NCI-H774 (cell line): Measurements from ENCODE around the gene ABCC4.
A peak's percentile ranks its signal among the peaks of the same experiment; 100 is the strongest.

ENCODE experiments used
- DNase-seq: peaks from one replicate; lab custom pipeline; 2025; lab: John Stamatoyannopoulos, UW

ABCC4 gene

DNA sequence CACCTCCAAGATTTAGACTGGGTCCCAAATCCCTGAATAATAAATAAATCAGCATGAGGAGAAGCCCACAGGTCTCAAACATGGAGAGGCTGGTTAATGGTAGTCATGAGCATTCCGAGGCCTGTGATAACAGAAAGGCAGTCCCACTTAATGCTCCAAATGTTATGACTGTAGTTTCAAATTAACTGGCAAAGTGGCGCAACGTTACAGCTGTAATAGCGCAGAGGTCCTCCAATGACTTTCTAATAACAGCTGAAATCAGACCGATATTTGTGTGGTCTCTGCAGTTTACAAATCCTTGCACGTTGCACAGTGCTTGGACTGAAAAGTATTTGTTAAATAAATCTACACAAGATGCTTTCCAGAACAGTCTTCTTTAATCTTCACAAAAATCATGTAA lies 141.8 kb downstream of the ABCC4 start:
- no peak for DNase-seq

- no peak for DNase-seq
These were observed 145.0 kb downstream of the ABCC4 start for GRCh38 chr13:95156208-95156607.

DNA sequence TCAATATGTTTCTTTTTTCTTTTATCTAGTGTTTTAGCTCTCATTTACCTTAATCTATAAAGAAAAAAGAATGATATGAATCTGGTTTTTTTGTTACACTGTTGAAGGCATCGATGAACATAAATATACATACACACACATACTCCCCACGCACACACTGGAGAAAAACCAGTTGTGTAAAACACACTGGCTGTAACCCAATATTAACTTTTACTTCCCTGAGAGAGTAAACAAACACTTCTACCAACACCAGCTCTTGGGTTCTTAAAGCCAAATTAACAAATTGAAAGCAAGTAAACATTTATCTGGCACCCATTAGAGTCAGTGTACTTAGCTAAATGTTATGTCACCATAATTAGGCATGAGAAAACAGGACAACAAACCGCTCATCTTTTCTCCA lies 145.7 kb downstream of the ABCC4 start:
- DNase-seq, result peak; percentile 48

DNA sequence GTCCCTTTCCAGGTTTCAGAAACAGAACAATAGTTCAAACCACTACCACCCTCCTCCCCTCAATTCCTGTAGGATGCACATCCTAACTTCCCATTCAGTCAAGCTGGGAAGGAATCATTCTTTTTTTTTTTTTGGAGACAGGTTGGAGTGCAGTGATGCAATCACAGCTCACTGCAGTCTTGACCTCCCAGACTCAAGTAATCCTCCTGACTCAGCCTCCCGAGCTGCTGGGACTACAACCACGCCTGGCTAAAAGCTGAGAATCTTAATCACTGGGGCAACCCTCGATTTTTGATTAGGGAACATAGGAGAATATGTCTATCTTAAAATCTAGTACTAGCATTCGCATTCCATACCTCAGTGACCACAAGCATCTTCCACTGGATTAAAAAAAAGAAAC lies 146.2 kb downstream of the ABCC4 start:
- DNase-seq, result no peak

GRCh38 chr13:95154413-95154886 lies 146.8 kb downstream of the ABCC4 start:
- DNase-seq, result peak; percentile 67

GRCh38 chr13:95153647-95154412 lies 147.4 kb downstream of the ABCC4 start:
- peak; percentile 69 for DNase-seq

DNA sequence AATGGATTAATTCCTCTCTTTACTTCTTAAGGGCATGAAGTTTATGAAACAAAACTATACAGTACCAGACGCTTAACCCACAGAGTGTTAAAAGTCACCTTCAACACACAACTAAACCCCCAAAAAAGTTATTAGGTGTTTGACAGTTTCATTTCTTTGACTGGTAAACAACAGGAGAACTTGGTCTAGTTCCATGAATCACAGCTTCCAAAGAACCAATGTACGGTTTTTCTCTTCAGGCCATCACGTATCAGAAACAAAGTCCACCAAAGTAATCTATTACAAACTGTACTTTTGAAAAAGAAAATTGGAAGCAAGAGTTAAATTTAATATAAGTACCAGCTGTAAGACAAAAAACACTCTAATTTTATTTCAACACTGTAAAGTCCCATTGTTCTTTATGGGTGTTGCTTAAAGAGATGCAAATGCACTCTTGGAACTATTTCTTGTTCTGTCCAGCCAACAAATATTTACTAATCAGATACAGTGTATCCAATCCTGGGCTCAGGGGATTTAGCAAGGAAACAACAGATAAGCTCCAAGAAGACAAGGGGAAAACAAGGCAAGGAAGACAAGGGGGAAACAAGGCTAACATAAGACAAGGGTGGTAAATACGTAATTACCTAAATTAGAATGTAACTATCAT lies 149.2 kb downstream of the ABCC4 start:
- no peak for DNase-seq

DNA sequence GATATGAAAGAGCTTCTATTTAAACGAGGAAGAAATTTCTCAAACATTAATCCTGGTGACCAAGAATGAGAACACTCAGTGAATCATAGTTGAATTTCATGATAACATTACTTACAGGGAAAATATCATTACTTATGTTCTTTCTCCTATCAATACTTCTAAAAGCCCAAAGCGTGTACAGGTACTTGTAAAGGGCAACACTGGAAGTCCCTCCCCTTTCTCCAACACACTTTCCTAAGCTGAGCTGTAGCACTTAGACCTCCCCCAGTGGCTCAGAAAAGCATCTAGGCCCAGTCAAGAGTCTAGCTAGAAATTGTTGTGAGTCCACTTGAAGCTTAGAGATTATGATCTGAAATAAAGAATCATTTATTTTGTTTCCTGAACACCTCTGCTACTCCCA lies 150.7 kb downstream of the ABCC4 start:
- DNase-seq, result no peak

GRCh38 chr13:95146486-95146885 lies 154.8 kb downstream of the ABCC4 start:
- no peak for DNase-seq

DNA sequence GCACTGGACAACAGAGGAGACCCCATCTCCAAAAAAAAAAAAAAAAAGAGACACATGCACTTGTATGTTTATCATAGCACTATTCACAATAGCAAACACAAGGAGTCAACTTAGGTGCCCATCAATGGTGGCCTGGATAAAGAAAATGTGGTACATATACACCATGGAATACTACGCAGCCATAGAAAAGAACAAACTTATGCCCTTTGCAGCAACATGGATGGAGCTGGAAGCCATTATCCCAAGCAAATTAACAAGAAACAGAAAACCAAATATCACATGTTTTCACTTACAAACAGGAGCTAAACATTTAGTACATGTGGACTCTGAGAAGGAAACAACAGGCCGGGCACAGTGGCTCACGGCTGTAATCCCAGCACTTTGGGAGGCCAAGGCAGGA lies 155.7 kb downstream of the ABCC4 start:
- DNase-seq, result no peak

GRCh38 chr13:95140502-95140901 lies 160.7 kb downstream of the ABCC4 start:
- no peak for DNase-seq

- no peak for DNase-seq
These were observed 162.2 kb downstream of the ABCC4 start for GRCh38 chr13:95138876-95139585.

DNA sequence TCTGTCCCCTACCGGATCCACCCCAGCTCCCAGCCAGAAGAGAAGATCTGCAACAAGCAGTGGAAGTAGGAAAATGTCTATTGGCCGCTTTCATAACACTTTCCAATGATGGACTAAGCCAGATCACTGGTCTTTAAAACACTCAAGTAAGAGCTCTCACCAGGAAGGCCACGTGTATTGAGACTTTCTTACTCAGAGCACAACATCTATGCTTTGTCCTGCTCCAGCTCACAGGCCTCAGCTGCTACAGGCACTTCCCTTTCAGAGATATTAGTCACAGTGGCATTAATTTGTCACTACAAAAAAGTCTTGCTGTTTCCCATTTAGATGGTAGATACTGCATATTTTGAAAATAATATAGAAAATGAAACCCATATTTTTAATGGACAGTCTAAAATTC lies 164.2 kb downstream of the ABCC4 start:
- no peak for DNase-seq

GRCh38 chr13:95136638-95137037 lies 164.6 kb downstream of the ABCC4 start:
- DNase-seq, result no peak

- no peak for DNase-seq
These were observed 167.8 kb downstream of the ABCC4 start for GRCh38 chr13:95133498-95133897.

DNA sequence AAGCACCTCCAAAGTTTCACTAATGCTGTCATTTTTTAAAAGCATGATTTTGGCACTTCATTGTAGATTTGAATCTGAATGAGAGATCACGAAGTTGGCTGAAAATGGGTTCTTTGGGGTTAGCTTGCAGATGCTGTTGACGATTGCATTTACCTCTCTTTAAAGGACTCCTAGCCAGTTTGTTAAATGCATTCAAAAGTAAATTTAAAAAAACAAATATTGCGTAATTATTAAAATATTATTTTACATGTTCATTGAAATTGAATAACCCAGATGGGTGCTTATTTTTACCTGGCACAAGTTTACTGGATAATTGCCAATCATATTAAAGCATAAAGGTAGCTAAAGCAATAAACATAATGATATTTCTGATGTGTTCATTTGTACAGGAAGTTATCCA lies 172.2 kb downstream of the ABCC4 start:
- DNase-seq, result no peak

- DNase-seq, result peak; percentile 91
These were observed 173.1 kb downstream of the ABCC4 start for GRCh38 chr13:95128045-95128643.

DNA sequence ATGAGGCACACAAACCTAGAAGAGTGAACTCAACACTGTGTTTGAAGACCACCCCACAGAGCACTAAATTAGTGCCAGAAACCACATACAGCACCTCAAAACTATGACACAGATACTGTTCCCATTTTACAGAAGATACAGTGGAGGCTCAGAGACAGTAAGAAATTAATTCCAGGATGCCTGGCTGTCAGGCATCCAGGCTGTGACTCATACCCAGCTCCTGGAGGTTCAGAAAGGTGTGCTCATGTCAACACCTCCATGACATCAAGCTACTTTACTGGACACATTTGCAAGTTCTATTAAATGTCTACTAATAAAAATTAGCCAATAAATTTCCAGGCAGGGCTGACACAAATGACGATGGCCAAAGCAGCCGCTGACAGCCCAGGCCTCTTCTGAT lies 176.3 kb downstream of the ABCC4 start:
- DNase-seq, result no peak

GRCh38 chr13:95123726-95124125 lies 177.5 kb downstream of the ABCC4 start:
- DNase-seq, result no peak

DNA sequence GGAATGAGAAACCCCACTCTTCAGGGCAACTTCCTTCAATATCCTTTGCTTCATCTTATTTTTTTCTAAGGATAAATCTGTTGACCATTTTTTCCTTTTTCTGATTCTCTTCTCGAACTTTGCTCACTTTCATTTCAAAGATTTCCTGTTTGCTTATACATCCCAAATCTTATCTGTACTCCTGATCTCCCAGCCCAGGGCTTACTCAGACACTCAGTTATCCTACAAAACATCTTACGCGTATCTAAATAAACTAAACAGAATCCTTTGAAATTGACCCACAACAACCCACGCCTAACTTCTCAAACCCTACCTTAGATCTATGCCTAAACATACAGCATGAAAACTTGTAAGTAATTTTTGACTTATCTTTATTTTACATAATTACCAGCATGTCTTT lies 179.2 kb downstream of the ABCC4 start:
- no peak for DNase-seq

DNA sequence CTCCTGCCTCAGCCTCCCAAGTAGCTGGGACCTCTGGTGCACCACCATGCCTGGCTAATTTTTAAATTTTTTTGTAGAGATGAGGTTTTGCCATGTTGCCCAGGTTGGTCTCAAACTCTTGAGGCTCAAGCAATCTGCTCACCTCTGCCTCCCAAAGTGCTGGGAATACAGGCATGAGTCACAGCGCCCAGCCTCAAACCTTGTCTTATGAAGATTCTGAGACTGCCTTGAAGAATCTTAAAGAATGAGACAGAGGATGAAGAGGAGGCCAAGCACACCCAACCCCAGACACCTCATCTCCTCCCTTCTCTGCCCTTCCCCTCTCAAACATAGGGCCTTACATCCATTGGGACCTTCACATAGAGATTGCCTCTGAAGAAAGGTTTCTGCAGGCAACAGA lies 179.7 kb downstream of the ABCC4 start:
- DNase-seq, result no peak

DNA sequence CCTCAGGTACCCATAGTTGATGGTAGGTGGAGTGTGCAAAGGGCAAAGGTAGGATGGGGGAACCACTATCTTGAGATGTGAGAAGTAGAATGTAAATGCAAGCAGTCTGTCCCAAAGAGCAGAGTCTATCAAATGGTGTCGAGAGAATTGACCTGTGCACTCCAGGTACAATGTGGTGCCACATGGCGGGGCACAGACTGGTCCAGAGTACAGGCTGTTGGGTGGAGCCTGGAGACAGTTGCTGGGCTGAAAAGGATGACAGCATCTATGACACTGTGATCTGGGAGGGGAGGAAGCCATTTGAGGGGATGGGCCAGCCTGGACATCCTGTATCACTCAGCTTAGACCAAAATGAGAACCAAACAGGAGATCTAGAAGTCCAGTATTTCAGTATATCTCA lies 180.6 kb downstream of the ABCC4 start:
- DNase-seq, result no peak
